Measurements from ENCODE around the gene RARA.

DNA sequence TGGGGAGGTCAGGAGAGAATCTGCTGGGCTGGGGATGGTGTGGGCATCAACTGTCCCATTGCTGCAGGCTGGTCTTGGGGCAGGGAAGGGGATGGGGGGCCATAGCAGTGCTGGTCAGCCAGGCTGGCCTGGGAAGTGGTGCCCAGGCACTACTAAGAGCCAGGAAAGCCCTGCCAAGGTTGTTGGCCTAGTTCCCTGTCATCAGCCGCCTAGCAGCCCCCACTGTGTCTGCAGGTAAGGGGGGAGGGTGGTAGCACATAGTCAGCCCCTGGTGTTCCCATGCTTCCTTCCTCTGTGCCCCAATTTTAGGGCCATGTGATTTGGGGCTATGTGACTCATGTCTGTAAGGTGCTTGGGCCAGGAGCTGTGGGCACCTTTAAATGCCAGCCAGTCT, 37.8 kb downstream of the RARA start:
- TF ChIP-seq POLR2A (IDR thresholded peaks at IDR 0.05; ENCODE audit: low read depth, low read length) (no peak), POLR2AphosphoS5 (IDR thresholded peaks at IDR 0.05; ENCODE audit: low read depth, low read length) (no peak)
